Stimulated activated CD8-positive, alpha-beta memory T cell treated with anti-CD3 and anti-CD28 coated beads, Interleukin-2, amount 100 ng/mL, for 1 hour (primary cell): ENCODE measurements around the gene MACROH2A2.
"Not testable (repeated sequence)": the region's sequence is repeated elsewhere in the genome, so short reads cannot be mapped to it uniquely, and the experiment has no call there.

Experiments
- DNase-seq, 2 donors: peaks; one replicate each; pipeline ENCODE4 v3.0.0-alpha.2; 2020; ENCODE audit warnings: low read depth in 2 of 2

The MACROH2A2 gene

DNA sequence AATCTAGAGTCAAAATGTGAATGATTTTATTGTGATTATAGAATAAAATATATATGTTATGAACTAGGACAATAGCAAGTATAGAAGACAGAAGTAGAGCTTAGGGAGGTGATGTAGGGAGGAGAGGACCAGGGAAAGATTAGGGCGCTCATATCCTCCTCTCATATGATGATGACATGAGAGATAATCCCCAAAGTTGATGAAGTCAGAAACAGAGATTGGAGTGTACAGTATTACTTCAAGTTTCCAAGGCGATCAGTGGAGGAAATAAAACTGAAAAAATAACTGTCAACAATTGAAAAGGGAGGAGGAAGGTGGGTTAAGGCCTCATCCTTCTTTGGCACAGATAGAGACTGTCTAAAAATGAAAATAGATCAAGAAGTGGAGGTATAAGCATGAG is 14.9 kb downstream of the MACROH2A2 start:
- no peak for DNase-seq

DNA sequence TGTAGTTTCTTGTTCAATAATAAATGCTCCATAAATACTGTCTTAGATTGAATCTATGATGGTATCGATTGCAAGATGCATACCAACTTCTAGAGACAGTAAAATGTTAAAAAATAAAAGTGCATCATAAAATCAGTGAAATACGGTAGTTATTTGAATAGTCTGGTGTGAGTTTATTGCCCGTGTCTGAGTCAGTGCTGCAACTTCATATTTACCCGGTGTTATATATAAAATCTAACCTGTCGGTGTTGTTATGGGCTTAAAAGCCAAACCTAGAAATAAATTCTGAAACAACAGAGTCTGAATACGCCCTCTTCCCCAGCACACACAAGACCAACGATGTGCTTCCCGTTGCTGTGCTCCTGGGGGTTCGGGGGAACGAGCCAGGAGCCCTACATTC is 16.3 kb downstream of the MACROH2A2 start:
- DNase-seq, result no peak

GRCh38 chr10:70069346-70069745 is 16.7 kb downstream of the MACROH2A2 start:
- no peak for DNase-seq

- no peak for DNase-seq
These were observed 18.2 kb downstream of the MACROH2A2 start for GRCh38 chr10:70070834-70071233.

DNA sequence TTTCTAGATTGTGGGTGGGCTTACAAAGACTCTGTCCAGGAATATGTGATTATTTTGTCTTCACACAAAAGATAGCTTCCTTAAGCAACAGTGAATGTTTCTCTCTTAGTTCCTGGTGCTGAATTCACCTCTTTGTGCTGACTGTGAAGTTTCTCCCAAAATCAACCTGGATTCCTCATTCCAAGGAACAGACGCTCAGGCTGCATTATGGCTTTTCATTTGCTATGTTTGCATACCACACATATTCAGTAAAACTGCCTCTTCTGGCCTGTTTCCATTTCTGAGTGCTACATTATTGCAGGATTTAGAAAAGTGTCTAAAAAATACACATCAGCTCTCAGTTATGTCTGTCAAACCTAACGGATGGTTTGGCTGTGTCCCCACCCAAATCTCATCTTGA is 21.5 kb downstream of the MACROH2A2 start:
- DNase-seq, result no peak

- no peak for DNase-seq
These were observed 22.3 kb downstream of the MACROH2A2 start for GRCh38 chr10:70074971-70075370.

GRCh38 chr10:70078329-70078728 is 25.7 kb downstream of the MACROH2A2 start:
- no peak for DNase-seq

- no peak for DNase-seq
These were observed 26.3 kb downstream of the MACROH2A2 start for GRCh38 chr10:70078937-70079336.

GRCh38 chr10:70080789-70081188 is 28.1 kb downstream of the MACROH2A2 start:
- not testable (repeated sequence) for DNase-seq

DNA sequence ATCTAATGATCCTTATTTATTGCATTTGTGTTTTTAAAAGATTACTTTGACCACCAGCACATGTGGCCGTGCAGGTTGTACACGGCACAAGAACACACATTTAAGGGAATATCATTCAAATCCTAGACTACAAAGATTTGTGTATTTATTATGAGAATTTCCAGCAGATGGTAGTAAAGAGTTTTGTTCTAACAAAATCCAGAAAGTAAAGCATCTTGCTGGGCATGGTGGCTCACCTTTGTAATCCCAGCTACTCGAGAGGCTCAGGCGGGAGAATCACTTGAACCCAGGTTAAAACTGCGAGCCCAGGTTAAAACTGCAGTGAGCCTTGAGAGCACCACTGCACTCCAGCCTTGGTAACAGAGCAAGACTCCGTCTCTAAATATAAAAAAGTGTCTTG is 31.5 kb downstream of the MACROH2A2 start:
- no peak for DNase-seq

- DNase-seq, result no peak
These were observed 33.4 kb downstream of the MACROH2A2 start for GRCh38 chr10:70085975-70086613.

- DNase-seq, result no peak
These were observed 35.1 kb downstream of the MACROH2A2 start for GRCh38 chr10:70087616-70088307.

DNA sequence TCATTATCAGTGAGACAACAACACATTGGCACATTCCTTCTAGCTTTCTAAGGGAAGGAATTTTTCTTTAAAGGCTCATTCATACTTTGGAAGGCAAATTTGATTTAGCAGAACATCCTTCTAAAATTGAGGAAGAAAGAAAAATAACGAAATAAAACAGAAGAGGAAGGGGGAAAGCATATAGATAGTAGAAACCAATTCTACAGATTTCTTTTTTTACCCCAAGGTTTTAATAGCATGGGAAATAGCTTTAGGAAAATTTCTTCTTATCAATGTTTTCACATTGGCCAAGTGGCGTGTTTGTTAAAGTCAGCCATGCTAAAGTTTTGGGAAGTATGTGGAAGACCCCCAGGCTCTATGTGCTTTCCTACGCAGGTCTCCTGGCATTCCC is 35.7 kb downstream of the MACROH2A2 start:
- no peak for DNase-seq

- no peak for DNase-seq
These were observed 37.4 kb downstream of the MACROH2A2 start for GRCh38 chr10:70090013-70090412.

GRCh38 chr10:70090951-70091350 is 38.3 kb downstream of the MACROH2A2 start:
- no peak for DNase-seq

GRCh38 chr10:70092389-70092718 is 39.7 kb downstream of the MACROH2A2 start:
- no peak for DNase-seq

DNA sequence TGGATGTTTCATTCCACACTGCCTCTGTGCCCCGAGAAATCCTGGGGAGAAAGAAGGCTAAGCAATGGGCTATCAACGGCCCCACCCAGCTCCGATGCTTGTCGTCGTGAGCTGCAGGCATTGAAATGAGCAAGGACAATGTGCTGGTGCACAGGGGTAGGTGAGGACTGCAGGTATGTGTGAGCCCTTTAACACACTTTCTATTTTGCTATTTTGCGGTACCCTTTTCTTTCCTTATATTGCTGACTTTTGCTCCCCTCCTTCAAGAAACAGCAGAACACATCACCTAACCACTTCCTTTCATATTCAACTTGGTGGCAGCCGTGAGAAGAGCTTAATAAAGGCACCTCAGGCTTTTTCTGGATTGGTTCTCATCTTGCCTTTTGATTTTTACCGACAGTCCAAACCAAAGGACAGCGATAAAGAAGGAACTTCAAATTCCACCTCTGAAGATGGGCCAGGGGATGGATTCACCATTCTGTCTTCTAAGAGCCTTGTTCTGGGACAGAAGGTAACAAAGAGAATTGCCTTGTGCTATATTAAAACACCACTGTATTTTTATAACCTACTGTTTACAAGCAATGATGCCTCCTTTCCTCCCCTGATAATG is 40.8 kb downstream of the MACROH2A2 start:
- DNase-seq, result no peak

GRCh38 chr10:70094250-70094649 is 41.6 kb downstream of the MACROH2A2 start:
- no peak for DNase-seq

DNA sequence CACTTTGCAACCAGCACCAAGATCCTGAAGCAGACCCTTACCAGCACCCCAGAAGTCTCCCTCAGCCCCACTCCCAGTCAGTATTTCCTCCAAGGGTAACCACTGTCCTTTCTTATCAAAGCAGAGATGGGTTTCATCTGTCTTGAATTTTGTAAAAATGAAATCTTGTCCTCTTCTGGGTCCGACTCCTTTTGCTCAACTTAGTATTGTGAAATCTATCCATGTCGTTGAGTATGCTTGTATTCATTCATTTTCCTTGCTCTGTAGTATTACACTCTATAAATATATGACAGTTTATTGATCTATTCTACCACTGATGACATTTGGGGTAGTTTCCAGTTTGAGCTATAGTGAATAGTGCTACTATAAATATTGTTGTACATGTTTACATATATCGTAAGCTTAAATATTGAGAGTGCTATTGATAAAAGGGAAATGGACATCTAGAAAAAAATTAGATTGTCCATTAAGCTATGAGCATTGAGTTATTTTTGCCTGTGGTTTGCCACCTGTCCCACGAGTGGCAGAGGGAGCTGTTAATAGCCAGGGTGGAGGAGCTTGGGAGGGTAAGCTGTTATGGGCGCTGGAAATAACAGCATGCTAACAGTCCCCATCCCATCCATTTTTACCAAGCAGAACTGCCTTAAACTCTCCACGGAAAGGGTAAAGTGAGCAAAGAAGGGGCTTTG is 43.5 kb downstream of the MACROH2A2 start:
- no peak for DNase-seq

GRCh38 chr10:70096705-70097420 is 44.2 kb downstream of the MACROH2A2 start:
- no peak for DNase-seq

GRCh38 chr10:70097459-70097858 is 44.8 kb downstream of the MACROH2A2 start:
- no peak for DNase-seq

GRCh38 chr10:70098271-70098670 is 45.6 kb downstream of the MACROH2A2 start:
- DNase-seq, result no peak
